ENCODE data around the gene ANKS1B. TPM values are rescaled to one million over a fixed set of nuclear protein-coding genes. Genes with fewer than 3 reads are reported as not detected.

Gene ANKS1B
- polyA plus RNA-seq, 3 donors: not detected

DNA sequence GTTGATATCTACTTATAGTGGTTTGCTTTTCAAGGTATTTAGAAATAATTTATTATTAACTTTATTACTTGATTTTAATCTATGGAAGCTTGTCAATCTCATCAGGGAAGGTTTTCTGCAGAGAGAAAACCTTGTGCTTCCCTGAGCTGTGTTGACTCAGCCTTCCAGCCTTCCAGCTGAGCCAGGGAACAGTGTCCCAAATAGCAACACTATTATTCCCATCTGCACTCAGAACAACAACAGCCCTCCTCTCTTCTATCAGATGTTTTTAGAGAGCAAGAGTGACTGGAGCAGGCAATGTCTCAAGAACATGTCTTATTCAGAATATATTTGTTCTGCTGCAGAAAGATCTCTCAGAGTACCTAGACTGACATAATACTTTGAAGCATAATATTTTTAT lies 727.1 kb downstream of the ANKS1B start:
- no peak overlapping the region for H2AFZ ChIP-seq (ENCODE audit: insufficient read depth, low read depth, low read length, poor library complexity, severe bottlenecking)
- H4K20me1 ChIP-seq (ENCODE audit: insufficient read depth, low read length): no peaks in the 10 kb centered on the region
- no peaks in the 10 kb centered on the region for H3K9me3 ChIP-seq (replicated peaks in 1 of 2; ENCODE audit: control insufficient read depth in 1 of 2, insufficient read depth in 1 of 2, low read length in 2 of 2)
- H3K27ac ChIP-seq (ENCODE audit: low read depth in 1 of 2, low read length in 2 of 2): no peak overlapping the region
- H3K4me1 ChIP-seq (ENCODE audit: control insufficient read depth in 1 of 2, insufficient read depth in 2 of 2, low read length in 2 of 2): no peaks in the 10 kb centered on the region
- H3K9ac ChIP-seq (ENCODE audit: insufficient read depth, low read length, poor library complexity, severe bottlenecking): no peak overlapping the region
- Mint-ChIP-seq H3K27ac (no peak overlapping the region), H3K9me3 (peaks cover 0 to 3% (median 0%) of the 10 kb centered on the region in 7 donors), H3K36me3 (no peaks in the 10 kb centered on the region), H3K4me3 (no peak overlapping the region), H3K27me3 (ENCODE audit: low read depth in 3 of 3) (peaks cover 0 to 2% (median 0%) of the 10 kb centered on the region in 3 donors), H3K4me1 (no peaks in the 10 kb centered on the region)
- no peak for DNase-seq
- no peaks in the 10 kb centered on the region for H3K36me3 ChIP-seq (replicated peaks in 1 of 2; ENCODE audit: control insufficient read depth in 1 of 2, insufficient read depth in 2 of 2, low read length in 2 of 2)
- H3K79me2 ChIP-seq (ENCODE audit: insufficient read depth, low read length): no peaks in the 10 kb centered on the region
- no peak for TF ChIP-seq CTCF (IDR thresholded peaks at IDR 0.05)
- H3K4me2 ChIP-seq (replicated peaks; ENCODE audit: extremely low read depth, low read length, poor library complexity, severe bottlenecking): no peak overlapping the region
- H3K27me3 ChIP-seq (ENCODE audit: control insufficient read depth in 2 of 2, insufficient read depth in 2 of 2, low read length in 2 of 2): no peaks in the 10 kb centered on the region
- H3K4me3 ChIP-seq (replicated peaks in 1 of 3; ENCODE audit: low read depth in 2 of 3, low read length in 3 of 3): no peak overlapping the region
- intact Hi-C loops (cut with micrococcal nuclease): no loop called here

DNA sequence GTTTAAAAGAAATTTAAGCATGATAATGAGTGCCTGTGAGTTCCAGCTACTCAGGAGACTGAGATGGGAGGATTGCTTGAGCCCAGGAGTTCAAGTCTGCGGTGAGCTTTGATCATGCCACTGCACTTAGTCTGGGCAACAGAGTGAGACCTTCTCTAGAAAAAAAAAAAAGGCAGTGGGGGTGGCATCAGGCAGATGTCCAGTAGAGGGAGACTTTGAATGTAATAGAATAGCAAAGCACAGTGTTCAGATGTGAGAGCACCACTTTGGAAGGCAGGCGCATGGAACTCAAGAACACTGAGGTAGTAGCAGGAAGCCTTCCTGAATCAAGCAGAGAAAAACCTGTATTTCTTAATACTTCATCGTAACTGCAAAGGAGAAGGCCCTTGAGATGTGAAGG lies 731.7 kb downstream of the ANKS1B start:
- Histone ChIP-seq H3K4me2 (replicated peaks; ENCODE audit: extremely low read depth, low read length, poor library complexity, severe bottlenecking) (no peak overlapping the region), H3K79me2 (ENCODE audit: insufficient read depth, low read length) (no peaks in the 10 kb centered on the region), H3K36me3 (replicated peaks in 1 of 2; ENCODE audit: control insufficient read depth in 1 of 2, insufficient read depth in 2 of 2, low read length in 2 of 2) (no peaks in the 10 kb centered on the region), H3K4me1 (ENCODE audit: control insufficient read depth in 1 of 2, insufficient read depth in 2 of 2, low read length in 2 of 2) (no peaks in the 10 kb centered on the region), H2AFZ (ENCODE audit: insufficient read depth, low read depth, low read length, poor library complexity, severe bottlenecking) (no peak overlapping the region), H3K27me3 (ENCODE audit: control insufficient read depth in 2 of 2, insufficient read depth in 2 of 2, low read length in 2 of 2) (no peaks in the 10 kb centered on the region), H3K9me3 (replicated peaks in 1 of 2; ENCODE audit: control insufficient read depth in 1 of 2, insufficient read depth in 1 of 2, low read length in 2 of 2) (no peaks in the 10 kb centered on the region), H3K9ac (ENCODE audit: insufficient read depth, low read length, poor library complexity, severe bottlenecking) (no peak overlapping the region), H4K20me1 (ENCODE audit: insufficient read depth, low read length) (no peaks in the 10 kb centered on the region), H3K27ac (ENCODE audit: low read depth in 1 of 2, low read length in 2 of 2) (no peak overlapping the region), H3K4me3 (replicated peaks in 1 of 3; ENCODE audit: low read depth in 2 of 3, low read length in 3 of 3) (no peak overlapping the region)
- no peak for TF ChIP-seq CTCF (IDR thresholded peaks at IDR 0.05)
- DNase-seq: no peak
- H3K4me3 Mint-ChIP-seq: no peak overlapping the region
- no peaks in the 10 kb centered on the region for H3K4me1 Mint-ChIP-seq
- H3K27me3 Mint-ChIP-seq (ENCODE audit: low read depth in 3 of 3): peaks cover 0 to 3% (median 0%) of the 10 kb centered on the region in 3 donors
- peaks cover 0 to 7% (median 0%) of the 10 kb centered on the region in 7 donors for H3K9me3 Mint-ChIP-seq
- intact Hi-C loops (cut with micrococcal nuclease): no loop called here
- WGBS (ENCODE audit: insufficient coverage): 100% methylated on average over 1 of the region's 3 CpGs
- H3K36me3 Mint-ChIP-seq: no peaks in the 10 kb centered on the region
- H3K27ac Mint-ChIP-seq: no peak overlapping the region

Data from CD14-positive monocyte (primary cell).